BLaER1 treated with 17β-estradiol and CSF1 and Interleukin-3, amounts not matched to agents 10 nM and 100 nM (cell line): ENCODE data around the gene MBNL2.

Experiments
- H3K27ac ChIP-seq, 11 experiments: shearing (Covaris generic); formaldehyde crosslinking; 2 replicates each; pipeline ENCODE4 v1.8.1; 2022
- H3K27me3 ChIP-seq, 11 experiments: shearing (Covaris generic); formaldehyde crosslinking; 2 replicates each; pipeline ENCODE4 v1.8.1; 2022
- H3K36me3 ChIP-seq, 11 experiments: shearing (Covaris generic); formaldehyde crosslinking; 2 replicates each; pipeline ENCODE4 v1.8.1; 2022
- H3K4me1 ChIP-seq, 10 experiments: shearing (Covaris generic); formaldehyde crosslinking; 2 replicates each; pipeline ENCODE4 v1.8.1; 2022
- H3K4me2 ChIP-seq, 11 experiments: shearing (Covaris generic); formaldehyde crosslinking; 2 replicates each; pipeline ENCODE4 v1.8.1; 2022
- H3K4me3 ChIP-seq, 10 experiments: shearing (Covaris generic); formaldehyde crosslinking; 2 replicates each; pipeline ENCODE4 v1.8.1; 2022
- H3K9ac ChIP-seq, 11 experiments: shearing (Covaris generic); formaldehyde crosslinking; 2 replicates each; pipeline ENCODE4 v1.8.1; 2022
- H3K9me3 ChIP-seq, 11 experiments: shearing (Covaris generic); formaldehyde crosslinking; replicated peaks in 1 of 11; 2 replicates each; pipeline ENCODE4 v1.8.1; 2022
- H4K20me1 ChIP-seq, 11 experiments: shearing (Covaris generic); formaldehyde crosslinking; 2 replicates each; pipeline ENCODE4 v1.8.1; 2022
- Cebpa-rat ChIP-seq, 11 experiments: shearing (Covaris generic); IDR thresholded peaks; 2 replicates each; pipeline ENCODE4 v1.8.1; 2022

MBNL2 gene

GRCh38 chr13:97302611-97303010 is 80.5 kb downstream of the MBNL2 start:
- Histone ChIP-seq H3K36me3 (peaks cover 0 to 12% (median 1%) of the 10 kb centered on the region in 11 experiments; a peak in 10 of 22 replicates), H3K4me1 (peaks cover 17 to 41% (median 37%) of the 10 kb centered on the region in 10 experiments), H3K9me3 (no peaks in the 10 kb centered on the region), H4K20me1 (peaks cover 0 to 84% (median 3%) of the 10 kb centered on the region in 11 experiments; a peak in 8 of 22 replicates), H3K9ac (no peak overlapping the region), H3K27ac (no peak overlapping the region), H3K4me3 (no peak overlapping the region), H3K4me2 (peak overlapping the region in 7 of 11 experiments; percentile 59 to 82 (median 77); a peak in 10 of 22 replicates), H3K27me3 (no peaks in the 10 kb centered on the region)
- no peak for TF ChIP-seq Cebpa-rat (IDR thresholded peaks at IDR 0.05)

GRCh38 chr13:97306106-97306505 is 84.0 kb downstream of the MBNL2 start:
- peaks cover 0 to 78% (median 3%) of the 10 kb centered on the region in 11 experiments; a peak in 8 of 22 replicates for H4K20me1 ChIP-seq
- no peak overlapping the region for H3K9ac ChIP-seq

GRCh38 chr13:97306645-97307044 is 84.5 kb downstream of the MBNL2 start:
- Histone ChIP-seq H3K36me3 (peaks cover 0 to 18% (median 0%) of the 10 kb centered on the region in 11 experiments; a peak in 5 of 22 replicates), H4K20me1 (peaks cover 0 to 74% (median 0%) of the 10 kb centered on the region in 11 experiments; a peak in 7 of 22 replicates), H3K27me3 (no peaks in the 10 kb centered on the region), H3K4me1 (peaks cover 6 to 24% (median 20%) of the 10 kb centered on the region in 10 experiments), H3K27ac (no peak overlapping the region), H3K4me2 (peak overlapping the region in 3 of 11 experiments; percentile 2 to 22 (median 4); a peak in 2 of 22 replicates), H3K9ac (no peak overlapping the region), H3K4me3 (no peak overlapping the region), H3K9me3 (peaks cover 0 to 11% (median 0%) of the 10 kb centered on the region in 11 experiments; a peak in 2 of 22 replicates)
- TF ChIP-seq Cebpa-rat (IDR thresholded peaks at IDR 0.05): no peak

More at GRCh38 chr13:97306106-97306505, 84.0 kb downstream of the MBNL2 start:
- H3K36me3 ChIP-seq: peaks cover 0 to 18% (median 0%) of the 10 kb centered on the region in 11 experiments; a peak in 5 of 22 replicates
- H3K4me2 ChIP-seq: peak overlapping the region in 3 of 11 experiments; percentile 2 to 22 (median 4); a peak in 2 of 22 replicates
- peaks cover 0 to 11% (median 0%) of the 10 kb centered on the region in 11 experiments; a peak in 2 of 22 replicates for H3K9me3 ChIP-seq
- H3K4me1 ChIP-seq: peaks cover 11 to 29% (median 25%) of the 10 kb centered on the region in 10 experiments
- H3K4me3 ChIP-seq: no peak overlapping the region
- no peak overlapping the region for H3K27ac ChIP-seq
- no peak for TF ChIP-seq Cebpa-rat (IDR thresholded peaks at IDR 0.05)
- no peaks in the 10 kb centered on the region for H3K27me3 ChIP-seq

- H4K20me1 ChIP-seq: peaks cover 0 to 69% (median 0%) of the 10 kb centered on the region in 11 experiments; a peak in 7 of 22 replicates
- no peak overlapping the region for H3K27ac ChIP-seq
- H3K27me3 ChIP-seq: no peaks in the 10 kb centered on the region
- no peak for TF ChIP-seq Cebpa-rat (IDR thresholded peaks at IDR 0.05)
- H3K4me1 ChIP-seq: peaks cover 0 to 17% (median 14%) of the 10 kb centered on the region in 10 experiments; a peak in 15 of 20 replicates
- H3K4me3 ChIP-seq: no peak overlapping the region
- no peak overlapping the region for H3K9ac ChIP-seq
- H3K4me2 ChIP-seq: no peak overlapping the region
- H3K36me3 ChIP-seq: peaks cover 0 to 18% (median 0%) of the 10 kb centered on the region in 11 experiments; a peak in 5 of 22 replicates
- H3K9me3 ChIP-seq: peaks cover 0 to 11% (median 0%) of the 10 kb centered on the region in 11 experiments; a peak in 2 of 22 replicates
These were observed 85.2 kb downstream of the MBNL2 start for GRCh38 chr13:97307118-97307881.

GRCh38 chr13:97307882-97308624 is 85.9 kb downstream of the MBNL2 start:
- no peak overlapping the region for H3K4me3 ChIP-seq
- peaks cover 0 to 10% (median 7%) of the 10 kb centered on the region in 10 experiments; a peak in 8 of 20 replicates for H3K4me1 ChIP-seq
- H3K9ac ChIP-seq: no peak overlapping the region
- H3K9me3 ChIP-seq: peaks cover 0 to 11% (median 0%) of the 10 kb centered on the region in 11 experiments; a peak in 2 of 22 replicates
- TF ChIP-seq Cebpa-rat (IDR thresholded peaks at IDR 0.05): no peak
- H3K36me3 ChIP-seq: peaks cover 0 to 18% (median 0%) of the 10 kb centered on the region in 11 experiments; a peak in 5 of 22 replicates
- peaks cover 0 to 66% (median 0%) of the 10 kb centered on the region in 11 experiments; a peak in 6 of 22 replicates for H4K20me1 ChIP-seq
- no peak overlapping the region for H3K27ac ChIP-seq
- no peaks in the 10 kb centered on the region for H3K27me3 ChIP-seq
- H3K4me2 ChIP-seq: no peak overlapping the region

- peaks cover 0 to 11% (median 0%) of the 10 kb centered on the region in 11 experiments; a peak in 2 of 22 replicates for H3K9me3 ChIP-seq
- H3K4me2 ChIP-seq: no peak overlapping the region
- peaks cover 0 to 65% (median 0%) of the 10 kb centered on the region in 11 experiments; a peak in 5 of 22 replicates for H4K20me1 ChIP-seq
- H3K9ac ChIP-seq: no peak overlapping the region
- H3K36me3 ChIP-seq: peaks cover 0 to 18% (median 0%) of the 10 kb centered on the region in 11 experiments; a peak in 5 of 22 replicates
- peaks cover 0 to 10% (median 7%) of the 10 kb centered on the region in 10 experiments; a peak in 8 of 20 replicates for H3K4me1 ChIP-seq
- no peaks in the 10 kb centered on the region for H3K27me3 ChIP-seq
- no peak overlapping the region for H3K27ac ChIP-seq
- no peak for TF ChIP-seq Cebpa-rat (IDR thresholded peaks at IDR 0.05)
- no peak overlapping the region for H3K4me3 ChIP-seq
These were observed 86.7 kb downstream of the MBNL2 start for GRCh38 chr13:97308735-97309429.

GRCh38 chr13:97310809-97311436 is 88.8 kb downstream of the MBNL2 start:
- Histone ChIP-seq H3K27me3 (no peaks in the 10 kb centered on the region), H3K9ac (no peak overlapping the region), H3K27ac (no peak overlapping the region), H3K4me3 (no peak overlapping the region), H3K4me1 (peaks cover 0 to 8% (median 7%) of the 10 kb centered on the region in 10 experiments; a peak in 9 of 20 replicates), H4K20me1 (peaks cover 0 to 63% (median 0%) of the 10 kb centered on the region in 11 experiments; a peak in 5 of 22 replicates), H3K4me2 (no peak overlapping the region), H3K36me3 (peaks cover 0 to 18% (median 3%) of the 10 kb centered on the region in 11 experiments; a peak in 7 of 22 replicates), H3K9me3 (peaks cover 0 to 11% (median 0%) of the 10 kb centered on the region in 11 experiments; a peak in 2 of 22 replicates)
- TF ChIP-seq Cebpa-rat (IDR thresholded peaks at IDR 0.05): no peak
